Hepatocyte (in vitro differentiated cells): ENCODE data around the gene RADX. TPM values are rescaled to one million over a fixed set of nuclear protein-coding genes. Genes with fewer than 3 reads are reported as not detected.
A peak's percentile ranks its signal among the peaks of the same experiment; 100 is the strongest.

Source experiments
- DNase-seq: peaks from one replicate; pipeline ENCODE4 v3.0.0-alpha.2; 2016; ENCODE audit warnings: low spot score
- H2AFZ ChIP-seq: fragments of 200-600 bp; sonication (generic); 2 replicates; pipeline ENCODE4 v1.6.0; 2016; ENCODE audit warnings: antibody characterized with exemption, mild to moderate bottlenecking
- H3K27ac ChIP-seq: fragments of 200-600 bp; sonication (generic); 2 replicates; pipeline ENCODE4 v1.5.1; 2016; ENCODE audit warnings: mild to moderate bottlenecking
- H3K27me3 ChIP-seq: fragments of 200-600 bp; sonication (generic); 2 replicates; pipeline ENCODE4 v1.6.1; 2016
- H3K36me3 ChIP-seq: fragments of 200-600 bp; sonication (generic); replicated peaks from 2 replicates; pipeline ENCODE4 v1.5.1; 2016; ENCODE audit warnings: low read depth; ENCODE audit not compliant: insufficient read depth
- H3K4me1 ChIP-seq: fragments of 200-600 bp; sonication (generic); 2 replicates; pipeline ENCODE4 v1.5.1; 2016; ENCODE audit warnings: mild to moderate bottlenecking, moderate library complexity; ENCODE audit not compliant: insufficient read depth
- H3K4me2 ChIP-seq: fragments of 200-600 bp; sonication (generic); 2 replicates; pipeline ENCODE4 v1.6.0; 2016
- H3K4me3 ChIP-seq: fragments of 200-600 bp; sonication (generic); 2 replicates; pipeline ENCODE4 v1.5.1; 2016; ENCODE audit warnings: mild to moderate bottlenecking
- H3K79me2 ChIP-seq: fragments of 200-600 bp; sonication (generic); 2 replicates; pipeline ENCODE4 v1.6.0; 2017; ENCODE audit warnings: mild to moderate bottlenecking
- H3K9me2 ChIP-seq: fragments of 200-600 bp; sonication (generic); replicated peaks from 2 replicates; pipeline ENCODE4 v1.6.0; 2017; ENCODE audit warnings: mild to moderate bottlenecking; ENCODE audit not compliant: insufficient read depth
- H3K9me3 ChIP-seq: fragments of 200-600 bp; sonication (generic); 2 replicates; pipeline ENCODE4 v1.5.1; 2016; ENCODE audit warnings: low read depth, mild to moderate bottlenecking
- H4K20me1 ChIP-seq: fragments of 200-600 bp; sonication (generic); 2 replicates; pipeline ENCODE4 v1.6.0; 2016; ENCODE audit warnings: mild to moderate bottlenecking; ENCODE audit not compliant: insufficient read depth, poor library complexity, severe bottlenecking
- CTCF ChIP-seq: fragments of 200-600 bp; sonication (generic); IDR thresholded peaks from 2 replicates; pipeline ENCODE4 v1.5.1; 2016; ENCODE audit warnings: antibody characterized with exemption, mild to moderate bottlenecking; ENCODE audit not compliant: poor library complexity
- EZH2 ChIP-seq: fragments of 200-600 bp; sonication (generic); IDR thresholded peaks from 2 replicates; pipeline ENCODE4 v1.6.1; 2016; ENCODE audit warnings: antibody characterized with exemption, mild to moderate bottlenecking, borderline replicate concordance
- EZH2phosphoT487 ChIP-seq: fragments of 200-600 bp; sonication (generic); IDR thresholded peaks from one replicate; pipeline ENCODE4 v1.6.1; 2018; ENCODE audit warnings: antibody characterized with exemption, mild to moderate bottlenecking, low read depth, moderate library complexity; ENCODE audit not compliant: unreplicated experiment, severe bottlenecking
- WGBS: methylation state at CpG from one replicate; pipeline ENCODE4 v1.1.6; 2016; ENCODE audit warnings: low lambda C conversion rate; ENCODE audit errors: missing lambda C conversion rate; 5-methylcytosine and 5-hydroxymethylcytosine counted together
- polyA plus RNA-seq: library from polyadenylated mRNA; unstranded; fragments of >200 nt; fragmentation: Nextera tagmentation; extraction: Ambion mirVana; gene quantifications from 2 replicates; pipeline ENCODE4 v1.2.1, GENCODE V29; 2016
- total RNA-seq: library from RNA; depleted of rRNA; stranded (reverse); fragments of >200 nt; gene quantifications from 2 replicates; pipeline ENCODE4 v1.2.3, GENCODE V29; 2014

The RADX gene
- total and polyA plus RNA-seq, 2 experiments from 2014 or later: 2.9 to 4.2 TPM

- H3K27me3 ChIP-seq: no peaks in the 10 kb centered on the region
- H3K4me3 ChIP-seq: no peak overlapping the region
- H3K36me3 ChIP-seq: no peaks in the 10 kb centered on the region
- H3K79me2 ChIP-seq: no peaks in the 10 kb centered on the region
- no peak for DNase-seq
- H4K20me1 ChIP-seq: no peaks in the 10 kb centered on the region
- 55% methylated on average over 1 of the region's 1 CpG for WGBS
- no peaks in the 10 kb centered on the region for H3K9me3 ChIP-seq
- H3K27ac ChIP-seq: no peak overlapping the region
- no peaks in the 10 kb centered on the region for H3K4me1 ChIP-seq
- H3K9me2 ChIP-seq: no peaks in the 10 kb centered on the region
- TF ChIP-seq EZH2phosphoT487 (no peak), CTCF (no peak), EZH2 (no peak)
- no peak overlapping the region for H2AFZ ChIP-seq
- no peak overlapping the region for H3K4me2 ChIP-seq
Measured at GRCh38 chrX:106606571-106606970, 5.2 kb upstream of the RADX start.

- Histone ChIP-seq H3K79me2 (no peaks in the 10 kb centered on the region), H3K4me2 (no peak overlapping the region), H3K4me1 (no peaks in the 10 kb centered on the region), H4K20me1 (no peaks in the 10 kb centered on the region), H2AFZ (no peak overlapping the region), H3K27me3 (no peaks in the 10 kb centered on the region), H3K27ac (no peak overlapping the region), H3K36me3 (no peaks in the 10 kb centered on the region), H3K9me2 (no peaks in the 10 kb centered on the region), H3K9me3 (no peaks in the 10 kb centered on the region), H3K4me3 (no peak overlapping the region)
- DNase-seq: no peak
- TF ChIP-seq CTCF: no peak
- no peak for TF ChIP-seq EZH2phosphoT487
- no peak for TF ChIP-seq EZH2
- WGBS: 63% methylated on average over 6 of the region's 6 CpGs
Measured at GRCh38 chrX:106608016-106608415, 3.8 kb upstream of the RADX start.

- no peaks in the 10 kb centered on the region for H3K79me2 ChIP-seq
- H3K4me2 ChIP-seq: peak overlapping the region; percentile 87
- no peak for DNase-seq
- H3K27me3 ChIP-seq: no peaks in the 10 kb centered on the region
- no peaks in the 10 kb centered on the region for H3K9me2 ChIP-seq
- peak overlapping the region; percentile 9 for H3K27ac ChIP-seq
- TF ChIP-seq CTCF (no peak), EZH2phosphoT487 (no peak), EZH2 (no peak)
- WGBS: 71% methylated on average over 1 of the region's 1 CpG
- H3K9me3 ChIP-seq: no peaks in the 10 kb centered on the region
- H2AFZ ChIP-seq: peak overlapping the region; percentile 84
- no peaks in the 10 kb centered on the region for H3K36me3 ChIP-seq
- no peaks in the 10 kb centered on the region for H3K4me1 ChIP-seq
- H4K20me1 ChIP-seq: no peaks in the 10 kb centered on the region
- peak overlapping the region; percentile 28 for H3K4me3 ChIP-seq
Measured at GRCh38 chrX:106611317-106611678, 480 bp upstream of the RADX start.

- no peak overlapping the region for H3K27ac ChIP-seq
- H3K4me1 ChIP-seq: no peaks in the 10 kb centered on the region
- H3K9me3 ChIP-seq: no peaks in the 10 kb centered on the region
- no peaks in the 10 kb centered on the region for H3K79me2 ChIP-seq
- peak overlapping the region; percentile 84 for H2AFZ ChIP-seq
- 57% methylated on average over 8 of the region's 8 CpGs for WGBS
- H3K4me3 ChIP-seq: peak overlapping the region; percentile 28
- DNase-seq: peak; percentile 13
- no peaks in the 10 kb centered on the region for H3K36me3 ChIP-seq
- H3K27me3 ChIP-seq: no peaks in the 10 kb centered on the region
- H4K20me1 ChIP-seq: no peaks in the 10 kb centered on the region
- H3K9me2 ChIP-seq: no peaks in the 10 kb centered on the region
- peak overlapping the region; percentile 87 for H3K4me2 ChIP-seq
- TF ChIP-seq EZH2: no peak
Measured at GRCh38 chrX:106612393-106612763, 600 bp downstream of the RADX start.
